Raji (cell line): ENCODE measurements around the gene MICALL2.

ENCODE experiments used
- POLR2A ChIP-seq: IDR thresholded peaks from 2 replicates; pipeline ENCODE4 v1.6.1; 2011; ENCODE audit warnings: low read depth, low read length, control low read depth; ENCODE audit not compliant: insufficient read depth

Gene MICALL2

GRCh38 chr7:1447551-1448244, 11.6 kb downstream of the MICALL2 start:
- TF ChIP-seq POLR2A = no peak

GRCh38 chr7:1447112-1447511, 12.2 kb downstream of the MICALL2 start:
- no peak for TF ChIP-seq POLR2A

DNA sequence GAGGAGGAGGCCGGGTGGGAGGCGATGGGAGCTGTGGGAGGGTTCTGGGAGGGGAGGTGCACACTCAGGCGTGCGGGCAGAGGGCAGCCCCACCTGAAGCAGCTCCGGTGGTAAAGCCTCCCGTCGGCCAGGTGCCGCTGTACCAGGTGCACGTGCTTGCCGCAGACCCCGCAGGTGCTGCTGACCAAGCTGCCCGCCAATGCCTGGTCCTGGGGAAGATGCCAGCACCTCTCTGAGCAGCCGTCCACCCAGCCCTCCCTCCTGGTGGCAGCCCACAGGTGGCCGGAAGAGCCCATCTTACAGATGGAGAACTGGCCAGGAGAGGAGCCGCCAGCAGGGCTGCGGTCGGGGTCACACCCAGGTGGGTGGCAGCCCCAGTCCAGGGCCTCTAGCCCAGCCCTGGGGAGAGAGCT, 12.6 kb downstream of the MICALL2 start:
- TF ChIP-seq POLR2A = no peak

GRCh38 chr7:1445341-1445740, 13.9 kb downstream of the MICALL2 start:
- no peak for TF ChIP-seq POLR2A

DNA sequence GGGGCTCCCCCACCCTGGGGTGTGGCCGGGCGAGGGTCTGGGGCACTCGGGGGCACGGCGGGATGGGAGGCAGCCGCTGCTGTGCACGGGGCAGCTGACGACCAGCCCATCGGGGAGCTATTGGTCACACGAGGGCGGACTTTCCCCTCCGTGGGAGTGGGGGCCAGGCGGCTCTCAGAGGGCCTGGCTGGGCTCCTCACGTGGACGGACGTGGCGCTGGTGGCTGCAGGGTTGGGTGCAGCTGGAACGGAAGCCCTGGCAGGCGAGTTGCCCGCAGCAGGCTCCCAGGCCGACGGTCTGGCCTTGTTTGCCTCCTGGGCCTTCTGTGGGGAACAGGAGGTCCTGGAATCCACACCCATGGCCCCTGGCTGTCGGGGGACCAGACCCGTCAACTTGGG, 14.3 kb downstream of the MICALL2 start:
- no peak for TF ChIP-seq POLR2A

- TF ChIP-seq POLR2A = no peak
These were observed 14.9 kb downstream of the MICALL2 start for GRCh38 chr7:1444214-1444924.

DNA sequence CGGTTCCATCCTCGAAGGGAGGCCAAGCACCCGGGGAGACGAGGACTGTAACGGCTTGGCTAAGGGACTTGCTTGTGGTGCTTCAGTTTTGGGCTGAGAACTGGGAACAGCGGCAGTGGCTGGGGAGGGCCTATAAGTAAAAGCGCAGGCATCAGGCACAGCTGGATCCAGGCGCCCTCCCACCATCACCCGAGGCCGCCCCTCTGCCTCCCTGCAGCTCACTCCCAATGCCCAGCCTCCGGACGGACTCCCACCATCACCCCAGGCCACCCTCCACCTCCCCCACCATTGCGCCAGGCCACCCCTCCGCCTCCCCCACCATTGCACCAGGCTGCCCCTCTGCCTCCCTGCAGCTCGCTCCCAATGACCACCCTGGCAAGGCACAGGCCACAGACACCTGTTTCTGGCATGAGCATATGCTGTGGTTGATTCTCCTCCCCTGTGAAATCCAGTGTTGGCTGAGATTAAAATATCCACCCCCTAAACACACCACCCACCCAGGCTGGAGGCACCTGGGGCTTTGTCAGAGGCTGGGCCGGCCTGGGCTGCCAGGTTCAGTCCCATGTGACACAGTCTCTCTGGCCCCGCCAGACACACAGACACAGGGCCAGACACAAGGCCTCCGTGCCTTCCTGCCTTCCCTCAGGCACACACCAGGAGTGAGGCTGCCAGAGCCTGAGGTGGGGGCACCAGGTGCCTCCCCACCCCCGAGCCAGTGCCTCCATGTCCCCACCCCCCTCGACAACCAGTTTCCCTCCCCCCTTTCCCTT, 16.7 kb downstream of the MICALL2 start:
- TF ChIP-seq POLR2A = no peak

- no peak for TF ChIP-seq POLR2A
These were observed 17.5 kb downstream of the MICALL2 start for GRCh38 chr7:1441615-1442354.

GRCh38 chr7:1440620-1441019, 18.6 kb downstream of the MICALL2 start:
- no peak for TF ChIP-seq POLR2A

DNA sequence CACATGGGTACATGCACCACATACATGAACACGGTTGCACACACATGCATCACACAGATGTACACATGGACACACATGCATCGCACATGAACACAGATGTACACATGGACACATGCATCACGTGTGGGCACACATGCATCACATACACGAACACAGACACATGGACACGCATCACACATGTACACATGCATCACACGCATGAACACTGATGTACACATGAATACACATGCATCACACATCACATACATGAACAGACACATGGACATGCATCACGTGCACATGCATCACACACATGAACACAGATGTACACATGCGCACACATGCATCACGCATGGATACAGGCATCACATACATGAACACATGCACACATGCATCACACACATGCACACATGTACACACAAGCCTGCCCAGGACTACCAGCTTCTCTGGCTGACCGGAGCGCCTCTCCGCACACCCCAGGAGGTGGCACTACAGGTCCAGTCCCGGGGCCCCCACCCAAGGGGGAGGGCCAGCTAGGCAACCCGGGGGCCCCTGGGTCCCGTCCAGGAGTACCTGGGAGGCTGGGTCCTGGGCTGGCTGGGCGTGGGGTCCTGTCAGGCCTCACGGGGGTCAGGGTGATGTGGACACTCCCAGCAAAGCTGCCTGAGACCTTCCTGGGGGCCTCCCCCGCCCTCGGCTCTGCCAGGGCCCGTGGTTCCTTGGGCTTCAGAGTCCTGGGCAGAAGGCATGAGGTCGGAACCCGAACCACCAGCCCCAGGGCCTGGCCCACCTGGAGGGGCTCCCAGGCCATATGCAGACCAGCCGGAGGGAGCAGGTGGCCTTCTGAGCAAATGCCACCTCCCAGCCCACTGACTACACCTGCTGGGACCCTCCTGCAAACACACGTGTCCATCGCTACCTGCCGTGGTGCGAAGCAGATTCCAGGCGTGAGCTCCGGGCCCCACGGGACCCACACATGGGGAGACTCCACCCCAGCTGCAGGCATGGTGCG, 19.6 kb downstream of the MICALL2 start:
- TF ChIP-seq POLR2A = no peak

GRCh38 chr7:1438821-1439220, 20.4 kb downstream of the MICALL2 start:
- no peak for TF ChIP-seq POLR2A

- no peak for TF ChIP-seq POLR2A
These were observed 21.1 kb downstream of the MICALL2 start for GRCh38 chr7:1438208-1438607.

GRCh38 chr7:1437155-1437880, 22.0 kb downstream of the MICALL2 start:
- no peak for TF ChIP-seq POLR2A
